Stimulated activated effector memory CD8-positive, alpha-beta T cell treated with anti-CD3 and anti-CD28 coated beads, Interleukin-12 subunit alpha, Interleukin-12 subunit beta, amount 100 ng/mL, for 72 hours (primary cell): ENCODE data around the gene JCAD.

Source experiments
- ATAC-seq: fragments of 150-1000 bp; cut with Tn5 transposase; 2 replicates; pipeline ENCODE4 v1.10.0; 2021
- DNase-seq, 2 donors: peaks; one replicate each; pipeline ENCODE4 v3.0.0; 2021 to 2022; ENCODE audit warnings: low spot score in 2 of 2
- H3K27ac Mint-ChIP-seq: one replicate; pipeline ENCODE4 v1.8.0; 2022; ENCODE audit warnings: mild to moderate bottlenecking, mixed read lengths
- H3K36me3 Mint-ChIP-seq: one replicate; pipeline ENCODE4 v1.8.0; 2022; ENCODE audit warnings: mild to moderate bottlenecking, mixed read lengths
- H3K4me1 Mint-ChIP-seq: one replicate; pipeline ENCODE4 v1.8.0; 2022; ENCODE audit warnings: mixed read lengths
- H3K4me3 Mint-ChIP-seq: one replicate; pipeline ENCODE4 v1.8.0; 2022; ENCODE audit warnings: mild to moderate bottlenecking, mixed read lengths
- H3K9me3 Mint-ChIP-seq: one replicate; pipeline ENCODE4 v1.8.0; 2022; ENCODE audit warnings: mixed read lengths

The JCAD gene

DNA sequence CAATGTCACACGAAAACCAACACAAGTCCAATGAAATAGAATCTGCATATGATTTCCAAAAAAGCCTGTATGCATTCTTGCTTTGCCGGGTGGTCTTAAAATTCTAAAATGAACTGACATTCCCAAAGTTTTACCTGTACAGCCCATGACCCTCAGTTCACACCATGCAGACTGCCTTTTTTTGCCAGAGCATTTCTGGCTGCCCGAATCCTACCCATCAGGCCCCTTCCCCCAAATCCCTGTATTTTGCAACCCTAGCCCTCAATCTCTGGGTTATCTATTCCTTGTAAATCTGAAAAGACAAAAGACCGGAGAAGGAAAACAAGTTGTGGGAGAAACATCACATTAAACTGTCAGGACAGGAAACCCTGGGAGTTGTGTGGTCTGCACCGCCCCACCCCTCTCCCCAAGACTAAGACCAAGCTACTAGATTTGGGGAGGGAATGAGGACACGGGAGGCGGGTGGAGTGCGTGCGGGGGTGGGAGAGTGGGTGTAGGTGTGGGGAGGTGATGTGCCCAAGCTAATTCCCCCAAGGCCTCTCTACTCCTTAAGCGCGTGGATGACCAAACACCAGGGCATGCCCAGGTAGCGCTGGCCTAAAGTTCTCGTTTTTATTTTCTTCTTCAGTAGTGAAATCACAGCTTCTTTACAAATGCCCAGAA, 1.4 kb downstream of the JCAD start:
- Mint-ChIP-seq H3K27ac (no peak overlapping the region), H3K9me3 (no peaks in the 10 kb centered on the region), H3K4me3 (peak overlapping the region; percentile 45), H3K36me3 (no peaks in the 10 kb centered on the region), H3K4me1 (peaks cover 7% of the 10 kb centered on the region)
- DNase-seq (no peak), ATAC-seq (no peak)

DNA sequence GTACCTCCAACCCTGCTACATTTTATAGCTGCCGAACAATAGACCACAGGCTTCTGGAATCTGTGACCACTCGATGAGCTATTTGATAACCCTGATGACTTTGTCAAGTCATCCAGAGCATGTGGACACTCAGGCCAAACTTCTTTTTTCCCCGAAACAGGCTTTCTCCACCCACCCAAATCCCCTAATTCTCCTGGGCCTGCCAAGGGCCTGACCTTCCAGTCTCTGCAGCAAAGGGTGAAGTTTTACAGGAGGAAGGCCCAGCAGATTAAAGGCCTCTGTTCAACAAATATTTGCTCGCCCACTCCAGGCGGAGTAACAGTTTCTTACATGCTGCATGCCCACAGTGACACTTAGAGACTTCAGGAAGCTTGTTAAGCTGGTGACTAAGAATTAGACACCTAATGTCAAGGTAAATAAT, 2.0 kb downstream of the JCAD start:
- DNase-seq (no peak), ATAC-seq (no peak)
- Mint-ChIP-seq H3K36me3 (no peaks in the 10 kb centered on the region), H3K4me1 (peaks cover 7% of the 10 kb centered on the region), H3K4me3 (no peak overlapping the region), H3K27ac (no peak overlapping the region), H3K9me3 (no peaks in the 10 kb centered on the region)

DNA sequence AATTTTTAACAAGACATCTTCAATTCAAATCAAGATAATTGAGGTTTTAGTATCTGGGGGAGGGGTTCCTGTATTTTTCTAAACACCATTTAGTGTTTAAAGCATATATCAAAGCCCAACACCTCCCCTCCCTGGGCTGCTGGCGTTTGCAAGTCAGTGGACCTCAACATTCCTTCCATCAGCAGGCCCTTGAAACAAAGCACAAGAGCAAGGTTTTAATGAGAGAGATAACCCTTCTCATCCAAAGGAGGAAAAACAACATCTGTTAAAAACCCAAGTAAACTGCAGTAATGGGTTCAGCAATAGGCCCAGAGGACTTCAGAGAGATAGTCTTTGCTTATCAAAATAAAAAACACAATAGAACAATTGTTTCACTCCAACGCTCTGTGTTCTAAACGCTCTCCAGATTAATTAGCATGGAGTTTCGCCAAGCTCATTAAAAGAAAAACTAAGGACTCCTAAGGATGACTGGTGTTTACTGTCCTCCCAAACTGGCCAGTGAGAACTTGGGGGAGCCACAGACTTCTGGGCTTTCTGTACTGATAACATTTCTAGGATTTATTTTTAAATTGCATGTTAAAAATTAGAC, 2.5 kb downstream of the JCAD start:
- DNase-seq = no peak
- no peaks in the 10 kb centered on the region for H3K9me3 Mint-ChIP-seq
- H3K4me1 Mint-ChIP-seq = peaks cover 7% of the 10 kb centered on the region
- no peak for ATAC-seq
- H3K4me3 Mint-ChIP-seq = no peak overlapping the region
- H3K27ac Mint-ChIP-seq = no peak overlapping the region
- no peaks in the 10 kb centered on the region for H3K36me3 Mint-ChIP-seq

DNA sequence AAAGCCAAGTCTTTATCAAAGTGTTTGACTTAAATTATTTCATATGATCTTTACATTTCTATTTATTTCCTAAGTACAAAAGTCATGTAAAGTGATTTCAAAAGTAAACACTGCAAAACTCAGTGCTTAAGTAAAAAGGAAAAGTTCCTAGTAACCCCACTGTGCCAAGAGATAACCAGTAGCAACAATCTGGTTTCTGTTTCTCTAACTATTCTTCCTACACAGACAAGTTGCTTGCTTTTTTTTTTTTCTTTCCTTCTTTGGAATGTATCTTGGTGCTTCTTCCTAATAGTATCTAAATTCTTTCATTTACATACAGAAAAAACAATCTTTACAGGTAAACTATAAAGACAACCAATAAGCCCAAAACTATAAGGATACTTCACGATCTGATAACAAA, 3.1 kb downstream of the JCAD start:
- no peaks in the 10 kb centered on the region for H3K9me3 Mint-ChIP-seq
- DNase-seq = no peak
- ATAC-seq = no peak
- peaks cover 7% of the 10 kb centered on the region for H3K4me1 Mint-ChIP-seq
- H3K36me3 Mint-ChIP-seq = no peaks in the 10 kb centered on the region
- no peak overlapping the region for H3K4me3 Mint-ChIP-seq
- H3K27ac Mint-ChIP-seq = no peak overlapping the region

DNA sequence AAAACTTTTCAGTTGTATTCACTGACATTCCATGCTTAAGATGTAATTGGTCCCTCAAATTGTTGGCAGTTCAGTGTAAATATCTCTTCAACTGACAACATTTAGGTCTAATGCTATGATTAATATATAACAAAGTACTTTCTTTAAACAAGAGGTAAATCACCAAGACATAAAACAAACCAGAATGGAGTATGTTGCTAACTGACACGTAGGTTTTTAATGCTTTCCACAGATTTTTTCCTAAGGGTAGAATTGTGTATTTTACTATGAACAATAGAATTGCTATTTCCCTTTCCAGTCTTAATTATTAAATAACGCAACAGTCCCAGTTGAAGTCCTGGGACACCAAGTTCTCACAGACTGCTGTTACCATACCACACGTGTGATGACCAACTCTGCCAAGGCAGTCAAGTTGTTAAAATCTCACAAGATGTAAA, 4.1 kb downstream of the JCAD start:
- Mint-ChIP-seq H3K9me3 (no peaks in the 10 kb centered on the region), H3K4me1 (peaks cover 7% of the 10 kb centered on the region), H3K27ac (no peak overlapping the region), H3K36me3 (no peaks in the 10 kb centered on the region), H3K4me3 (no peak overlapping the region)
- ATAC-seq (no peak), DNase-seq (no peak)

DNA sequence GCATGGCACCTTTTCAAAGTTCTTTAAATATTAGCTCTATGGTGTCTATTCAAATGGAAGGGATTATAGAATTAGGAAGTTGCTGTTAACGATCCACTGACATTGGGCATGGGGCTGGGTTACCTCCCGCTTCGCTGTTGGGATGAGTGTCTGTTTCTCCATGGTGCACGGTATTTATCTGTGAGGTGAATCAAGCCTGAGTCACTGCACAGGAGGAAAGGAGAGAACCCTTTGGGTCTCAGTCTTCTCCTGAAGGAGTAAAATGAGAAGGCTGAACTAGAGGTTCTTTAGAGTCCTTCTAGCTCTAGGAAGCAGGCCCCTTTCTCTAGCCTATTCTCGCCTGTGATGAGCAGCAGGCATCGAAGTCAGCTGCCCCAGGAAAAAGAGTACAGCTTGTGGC, 7.3 kb downstream of the JCAD start:
- no peak overlapping the region for H3K27ac Mint-ChIP-seq
- no peak overlapping the region for H3K4me3 Mint-ChIP-seq
- peaks cover 20% of the 10 kb centered on the region for H3K4me1 Mint-ChIP-seq
- ATAC-seq = no peak
- no peaks in the 10 kb centered on the region for H3K9me3 Mint-ChIP-seq
- DNase-seq = no peak
- no peaks in the 10 kb centered on the region for H3K36me3 Mint-ChIP-seq

DNA sequence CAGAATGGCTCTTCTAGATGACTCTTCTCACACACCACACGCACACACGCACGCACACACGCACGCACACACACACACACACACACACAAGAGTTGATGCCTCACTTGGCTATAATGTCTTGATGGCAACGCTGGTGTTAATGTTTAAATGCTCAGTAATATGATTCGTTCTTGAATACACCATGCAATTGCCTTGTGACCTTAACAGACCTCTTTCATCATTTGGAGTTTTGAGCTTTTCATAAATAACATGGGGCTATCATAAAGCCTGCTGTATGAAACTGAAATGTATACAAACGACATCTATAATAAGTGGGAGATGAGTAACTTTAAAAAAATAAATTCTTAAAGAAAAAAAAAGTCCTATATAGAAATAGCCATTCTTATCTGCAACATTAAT, 8.2 kb downstream of the JCAD start:
- peaks cover 20% of the 10 kb centered on the region for H3K4me1 Mint-ChIP-seq
- no peak overlapping the region for H3K4me3 Mint-ChIP-seq
- ATAC-seq (no peak), DNase-seq (no peak)
- H3K27ac Mint-ChIP-seq = no peak overlapping the region
- no peaks in the 10 kb centered on the region for H3K36me3 Mint-ChIP-seq
- H3K9me3 Mint-ChIP-seq = no peaks in the 10 kb centered on the region

DNA sequence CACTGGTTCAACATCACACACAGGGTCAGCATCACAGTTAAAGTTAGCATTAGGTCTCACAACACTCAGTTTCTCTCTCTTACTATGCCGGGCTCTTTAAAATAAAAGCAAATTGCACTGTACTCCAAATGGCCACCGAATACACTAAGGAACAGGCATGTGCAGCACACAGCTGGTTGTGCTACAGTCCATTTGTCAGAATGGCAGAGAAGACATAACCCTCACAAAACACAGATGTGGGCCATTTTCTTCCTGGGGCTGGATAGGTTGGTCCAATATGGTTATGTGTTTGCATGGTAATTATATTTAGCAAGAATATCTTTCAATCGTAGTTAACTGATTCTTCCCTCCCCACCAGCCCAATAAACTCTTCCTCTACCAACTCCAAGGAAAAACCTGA, 9.0 kb downstream of the JCAD start:
- H3K9me3 Mint-ChIP-seq = no peaks in the 10 kb centered on the region
- no peak overlapping the region for H3K4me3 Mint-ChIP-seq
- H3K4me1 Mint-ChIP-seq = peaks cover 20% of the 10 kb centered on the region
- DNase-seq = no peak
- no peak for ATAC-seq
- H3K36me3 Mint-ChIP-seq = no peaks in the 10 kb centered on the region
- no peak overlapping the region for H3K27ac Mint-ChIP-seq

DNA sequence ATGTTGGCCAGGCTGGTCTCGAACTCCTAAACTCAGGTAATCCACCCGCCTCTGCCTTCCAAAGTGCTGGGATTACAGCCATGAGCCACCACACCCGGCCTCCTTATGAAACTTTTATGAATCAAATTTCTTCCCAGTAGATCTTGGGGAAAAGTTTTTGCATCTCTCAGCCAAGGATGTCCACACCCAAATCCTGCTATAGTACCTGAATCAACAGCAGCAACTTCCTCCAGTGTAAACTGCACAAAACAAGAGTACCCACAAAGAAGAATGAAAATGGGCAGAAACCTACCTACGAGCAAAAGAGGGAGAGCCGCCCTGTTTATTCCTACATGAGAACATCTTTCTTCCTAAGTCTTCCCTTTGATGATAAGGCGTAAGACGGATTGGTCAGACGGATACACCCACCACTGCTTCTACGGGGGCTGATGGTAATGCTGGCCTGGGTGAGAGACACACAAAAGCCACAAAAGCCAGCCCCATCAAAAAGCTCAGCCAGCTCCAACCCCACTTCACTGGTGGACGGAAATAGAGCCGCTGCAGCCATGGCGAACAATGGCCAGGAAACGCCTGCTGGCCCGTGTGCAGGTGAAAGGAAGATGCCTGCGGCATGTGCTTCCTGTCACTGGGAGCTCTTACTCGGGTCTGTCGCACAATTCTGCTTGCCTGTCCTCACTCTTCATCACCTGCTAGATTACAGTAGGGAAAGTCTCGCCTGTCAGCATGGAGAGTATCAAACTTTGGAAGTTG, 10.4 kb downstream of the JCAD start:
- ATAC-seq (peak; percentile 39), DNase-seq (no peak)
- Mint-ChIP-seq H3K4me3 (peak overlapping the region; percentile 11), H3K36me3 (no peaks in the 10 kb centered on the region), H3K27ac (no peak overlapping the region), H3K9me3 (no peaks in the 10 kb centered on the region), H3K4me1 (peaks cover 20% of the 10 kb centered on the region)

DNA sequence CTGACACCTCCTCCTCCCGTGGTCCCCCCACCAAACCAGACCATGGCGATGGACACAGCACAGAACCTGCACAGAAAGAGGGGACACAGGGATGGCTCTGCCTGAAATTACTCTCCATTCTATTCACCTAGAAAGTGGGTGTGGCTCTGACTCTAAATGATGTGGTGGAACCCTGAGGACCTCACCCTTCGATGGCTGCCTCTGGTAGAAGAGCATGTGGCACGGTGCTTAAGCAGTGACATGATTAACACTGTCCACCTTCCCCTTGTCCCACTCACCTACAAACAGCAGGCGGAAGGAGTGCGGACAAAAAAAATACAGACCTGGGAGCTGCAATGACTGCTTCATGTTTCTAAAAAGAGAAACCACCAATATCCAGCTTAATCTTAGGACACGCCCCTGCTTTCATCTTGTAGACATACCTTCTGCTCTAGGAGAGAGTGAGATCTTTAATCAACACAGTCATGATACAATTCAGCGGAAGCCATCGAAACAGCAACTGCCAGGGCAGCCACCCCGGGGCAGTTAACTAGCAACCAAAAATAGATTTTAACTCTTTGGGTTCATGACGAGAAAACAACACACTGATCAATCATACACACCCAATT, 11.4 kb downstream of the JCAD start:
- no peak overlapping the region for H3K27ac Mint-ChIP-seq
- no peak for ATAC-seq
- no peaks in the 10 kb centered on the region for H3K9me3 Mint-ChIP-seq
- H3K4me3 Mint-ChIP-seq = no peak overlapping the region
- H3K4me1 Mint-ChIP-seq = peaks cover 20% of the 10 kb centered on the region
- DNase-seq = no peak
- no peaks in the 10 kb centered on the region for H3K36me3 Mint-ChIP-seq

DNA sequence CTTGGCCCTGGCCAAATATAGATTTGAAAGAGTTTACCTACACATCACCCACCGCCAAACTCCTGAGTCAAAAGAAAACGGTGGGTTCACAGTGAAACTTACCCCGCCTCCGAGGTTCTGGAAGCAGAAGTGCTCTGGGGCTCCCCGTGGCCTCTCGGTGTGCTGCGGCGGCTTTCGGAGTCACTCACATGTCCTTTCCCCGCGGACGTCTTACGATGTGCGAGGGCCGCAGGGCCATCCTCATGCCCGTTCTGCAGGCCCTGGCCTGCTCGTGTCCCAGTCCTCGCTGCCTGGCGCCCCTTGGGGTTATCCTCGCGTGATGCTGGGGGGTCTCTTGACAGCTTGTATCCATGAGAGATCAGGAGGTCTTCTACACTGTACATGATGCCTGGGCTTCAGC, 12.0 kb downstream of the JCAD start:
- ATAC-seq (no peak), DNase-seq (no peak)
- Mint-ChIP-seq H3K27ac (no peak overlapping the region), H3K9me3 (no peaks in the 10 kb centered on the region), H3K36me3 (no peaks in the 10 kb centered on the region), H3K4me1 (peaks cover 20% of the 10 kb centered on the region), H3K4me3 (no peak overlapping the region)

DNA sequence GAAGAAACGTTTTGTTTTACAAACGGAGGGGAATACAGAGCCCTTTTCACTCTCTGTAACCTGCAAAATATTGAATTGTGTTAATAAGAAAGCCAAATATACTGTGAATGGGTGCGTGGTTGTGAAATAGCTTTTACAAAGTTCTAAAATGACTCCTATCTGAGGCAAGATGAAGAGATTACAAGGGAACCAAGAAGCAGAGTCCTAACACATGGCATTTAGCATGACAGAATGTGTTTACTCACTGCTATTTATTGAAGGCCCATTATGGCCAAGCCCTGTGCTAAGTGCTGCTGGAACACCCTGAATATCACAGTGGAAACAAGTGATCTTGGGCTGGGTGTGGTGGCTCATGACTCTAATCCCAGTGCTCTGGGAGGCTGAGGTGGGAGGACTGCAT, 12.9 kb downstream of the JCAD start:
- H3K9me3 Mint-ChIP-seq = no peaks in the 10 kb centered on the region
- no peak for DNase-seq
- H3K4me3 Mint-ChIP-seq = no peak overlapping the region
- no peak for ATAC-seq
- H3K27ac Mint-ChIP-seq = no peak overlapping the region
- no peaks in the 10 kb centered on the region for H3K36me3 Mint-ChIP-seq
- peaks cover 20% of the 10 kb centered on the region for H3K4me1 Mint-ChIP-seq

DNA sequence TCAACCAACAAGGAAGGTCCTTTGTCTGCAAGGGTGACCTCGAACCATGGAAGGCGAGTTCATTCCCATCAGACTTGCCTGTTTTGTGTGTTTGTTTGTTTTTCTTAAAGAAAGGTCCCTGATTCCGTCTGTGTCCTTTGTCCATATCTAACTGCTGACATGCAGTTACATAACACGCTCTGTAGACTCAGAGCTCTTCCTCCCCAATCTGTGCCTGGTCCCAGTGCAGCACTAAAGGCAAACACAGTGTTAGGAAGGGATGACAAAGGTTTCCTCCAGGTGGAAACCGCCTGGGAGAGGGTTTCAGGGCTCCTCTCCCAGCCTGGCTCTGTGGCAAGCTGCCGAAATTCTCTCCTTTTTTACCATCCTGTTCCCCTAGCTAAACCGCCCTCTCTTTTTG, 13.4 kb downstream of the JCAD start:
- ATAC-seq = no peak
- no peak overlapping the region for H3K27ac Mint-ChIP-seq
- DNase-seq = no peak
- no peaks in the 10 kb centered on the region for H3K9me3 Mint-ChIP-seq
- no peaks in the 10 kb centered on the region for H3K36me3 Mint-ChIP-seq
- peaks cover 20% of the 10 kb centered on the region for H3K4me1 Mint-ChIP-seq
- H3K4me3 Mint-ChIP-seq = no peak overlapping the region

DNA sequence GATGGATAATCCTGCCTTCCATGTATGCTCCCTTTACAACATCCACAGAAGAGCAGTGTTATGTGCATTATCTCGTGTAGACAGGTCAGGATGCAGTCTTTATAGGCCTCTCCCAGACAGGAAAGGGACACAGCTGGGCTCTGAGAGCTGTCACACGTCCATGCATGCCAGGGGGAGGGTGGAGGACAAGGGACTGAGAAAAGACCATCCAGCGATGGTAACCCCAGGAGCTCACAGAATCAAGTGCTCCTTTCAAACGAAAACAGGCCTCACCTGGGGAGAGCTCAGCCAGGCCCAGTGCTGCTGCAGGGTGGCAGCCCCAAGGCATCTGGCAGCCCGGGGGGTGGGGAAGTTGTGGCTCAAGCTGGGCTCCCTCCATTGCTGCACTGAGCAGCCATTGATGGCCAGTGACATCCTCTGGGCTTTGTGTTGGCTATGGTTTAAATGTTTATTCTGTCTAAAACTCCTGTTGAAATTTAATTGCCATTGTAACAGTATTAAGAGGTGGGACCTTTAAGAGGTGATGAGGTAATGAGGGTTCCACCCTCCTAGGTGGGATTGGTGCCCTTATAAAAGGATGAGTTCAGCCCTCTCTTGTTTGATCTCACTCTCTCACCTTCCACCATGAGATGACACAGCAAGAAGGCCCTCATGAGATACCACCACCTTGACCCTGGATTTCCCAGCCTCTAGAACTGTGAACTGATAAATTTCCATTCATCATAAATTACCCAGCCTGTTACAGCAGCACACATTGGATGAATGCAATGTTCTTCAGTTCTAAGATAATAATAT, 15.7 kb downstream of the JCAD start:
- DNase-seq = no peak
- Mint-ChIP-seq H3K36me3 (no peaks in the 10 kb centered on the region), H3K4me1 (peaks cover 9% of the 10 kb centered on the region), H3K9me3 (no peaks in the 10 kb centered on the region), H3K4me3 (no peak overlapping the region), H3K27ac (no peak overlapping the region)
- no peak for ATAC-seq

DNA sequence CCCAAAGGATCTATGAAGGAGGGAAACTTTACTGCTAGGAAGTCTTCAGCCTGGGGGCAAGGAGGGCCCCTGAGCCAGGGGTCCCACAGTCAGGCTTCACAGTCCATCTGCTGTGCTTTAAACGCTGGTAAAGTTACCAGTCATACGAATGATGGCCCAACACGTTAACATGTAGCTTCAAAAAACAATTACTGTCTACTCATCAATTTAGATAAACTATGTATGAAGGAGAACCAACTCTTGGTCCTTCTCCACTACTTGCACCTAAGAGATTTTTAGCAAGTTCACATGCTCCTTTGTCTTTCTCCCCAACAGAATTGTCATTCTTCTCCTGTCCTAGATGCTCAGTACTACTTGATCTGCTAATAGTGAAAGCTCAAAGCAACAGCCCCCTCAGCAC, 16.6 kb downstream of the JCAD start:
- Mint-ChIP-seq H3K4me1 (peaks cover 2% of the 10 kb centered on the region), H3K9me3 (no peaks in the 10 kb centered on the region), H3K4me3 (no peak overlapping the region), H3K36me3 (no peaks in the 10 kb centered on the region), H3K27ac (no peak overlapping the region)
- ATAC-seq = no peak
- DNase-seq = no peak
